ENCODE measurements around the gene IER3. TPM values are rescaled to one million over a fixed set of nuclear protein-coding genes. Genes with fewer than 3 reads are reported as not detected.

Gene IER3
- total and polyA plus RNA-seq, 9 of the 15 experiments (the other 6 are each of a cell fraction or from before 2014, with no cell fraction given): 1.5 to 30.0 (median 11.5) TPM

GRCh38 chr6:30725713-30726505 is 18.4 kb downstream of the IER3 start (continued):
- TF ChIP-seq CHD7 (IDR thresholded peaks at IDR 0.05; ENCODE audit: low read depth, low read length): peak; percentile 15
- TF ChIP-seq ATF2 (CRISPR knock-in tag; IDR thresholded peaks at IDR 0.05): no peak
- TF ChIP-seq SRSF1 (IDR thresholded peaks at IDR 0.05; ENCODE audit: low read depth, low read length): no peak
- TF ChIP-seq MTF1 (CRISPR knock-in tag; IDR thresholded peaks at IDR 0.05; ENCODE audit: borderline replicate concordance): no peak
- no peak for TF ChIP-seq SETDB1 (IDR thresholded peaks at IDR 0.05; ENCODE audit: low read length)
- no peak for TF ChIP-seq PTTG1 (tag; IDR thresholded peaks at IDR 0.05; ENCODE audit: low read depth)
- TF ChIP-seq ZNF165 (CRISPR knock-in tag; IDR thresholded peaks at IDR 0.05; ENCODE audit: borderline replicate concordance): no peak
- no peak for TF ChIP-seq CBFA2T2 (conservative IDR thresholded peaks at IDR 0.05)
- TF ChIP-seq HSF4 (CRISPR knock-in tag; IDR thresholded peaks at IDR 0.05; ENCODE audit: borderline replicate concordance): no peak
- no peak for TF ChIP-seq PKNOX1 (IDR thresholded peaks at IDR 0.05)
- TF ChIP-seq U2AF1 (optimal IDR thresholded peaks at IDR 0.05; ENCODE audit: low read depth, low read length): no peak
- TF ChIP-seq ZC3H8 (IDR thresholded peaks at IDR 0.05): no peak
- no peak for TF ChIP-seq NRF1 (conservative IDR thresholded peaks at IDR 0.05 in 1 of 2, IDR thresholded peaks at IDR 0.05 in 1 of 2)
- TF ChIP-seq ETV1 (tag; conservative IDR thresholded peaks at IDR 0.05; ENCODE audit: low read depth): no peak
